GM12878 (cell line): ENCODE measurements around the gene GTF2F2. TPM values are rescaled to one million over a fixed set of nuclear protein-coding genes. Genes with fewer than 3 reads are reported as not detected.
A peak's percentile ranks its signal among the peaks of the same experiment; 100 is the strongest.

Source experiments
- ATAC-seq: fragments of 200-7000 bp; cut with Tn5 transposase; 3 replicates; pipeline ENCODE4 v1.9.1; 2020; ENCODE audit warnings: mild to moderate bottlenecking, moderate library complexity
- BruUV-seq: library from RNA; stranded (reverse); fragments of 400-500 nt; replicated peaks from 2 replicates; lab custom pipeline; 2021; lab: Mats Ljungman, UMichigan
- CTCF ChIA-PET: fragments of 300-600 bp; sonication (Branson Sonifier 250); formaldehyde crosslinking; extraction: SDS; loops from one replicate; lab custom pipeline; 2021; ENCODE audit warnings: inconsistent platforms; lab: Yijun Ruan, JAX
- POLR2A ChIA-PET: fragments of 350-600 bp; formaldehyde crosslinking; extraction: SDS; loops from one replicate; lab custom pipeline; 2021; ENCODE audit warnings: inconsistent platforms; lab: Charles Lee
- RAD21 ChIA-PET: fragments of 300-600 bp; sonication (Branson Sonifier 250); formaldehyde crosslinking; loops from one replicate; lab custom pipeline; 2023; ENCODE audit warnings: antibody characterized with exemption; ENCODE audit not compliant: unreplicated experiment; lab: Charles Lee
- SMC1A ChIA-PET: fragments of 300-600 bp; sonication (Branson Sonifier 250); formaldehyde crosslinking; loops from one replicate; lab custom pipeline; 2023; ENCODE audit not compliant: unreplicated experiment, uncharacterized antibody; lab: Charles Lee
- DNase-seq: peaks from one replicate; pipeline ENCODE4 v3.0.0-alpha.2; 2011; ENCODE audit warnings: low read depth, low spot score
- FAIRE-seq: peaks from 3 replicates; lab custom pipeline; 2011; peaks lifted over from hg19 to GRCh38; lab: Jason Lieb, UNC
- H2AFZ ChIP-seq: 2 replicates; pipeline ENCODE4 v1.6.0; 2011; ENCODE audit warnings: low read depth, low read length, control low read depth; ENCODE audit not compliant: control insufficient read depth
- H3K27ac ChIP-seq: 2 replicates; pipeline ENCODE4 v1.5.1; 2011; ENCODE audit warnings: control low read depth; ENCODE audit not compliant: control insufficient read depth, insufficient read depth
- H3K27me3 ChIP-seq, 2 experiments: replicated peaks in 1 of 2; 2 replicates each; pipeline versions ENCODE4 v1.6.0 to v1.6.1; 2011; ENCODE audit warnings: low read length in 1 of 2; ENCODE audit not compliant: control insufficient read depth in 2 of 2, insufficient read depth in 2 of 2
- H3K36me3 ChIP-seq, 2 experiments: 2 replicates each; pipeline ENCODE4 v1.5.1; 2011; ENCODE audit warnings: low read length in 1 of 2; ENCODE audit not compliant: control insufficient read depth in 2 of 2, insufficient read depth in 2 of 2
- H3K4me1 ChIP-seq: 2 replicates; pipeline ENCODE4 v1.6.1; 2011; ENCODE audit warnings: mild to moderate bottlenecking, low read length, moderate library complexity, mixed read lengths; ENCODE audit not compliant: control insufficient read depth, insufficient read depth
- H3K4me2 ChIP-seq: 2 replicates; pipeline ENCODE4 v1.6.0; 2011; ENCODE audit warnings: control low read depth; ENCODE audit not compliant: control insufficient read depth, insufficient read depth
- H3K4me3 ChIP-seq: fragments of 200-600 bp; sonication (generic); 2 replicates; pipeline ENCODE4 v1.5.1; 2016
- H3K79me2 ChIP-seq: 2 replicates; pipeline ENCODE4 v1.6.0; 2011; ENCODE audit warnings: low read length; ENCODE audit not compliant: control insufficient read depth, insufficient read depth
- H3K9ac ChIP-seq: 2 replicates; pipeline ENCODE4 v1.8.0; 2011; ENCODE audit warnings: low read length, control low read depth, mixed read lengths; ENCODE audit not compliant: control insufficient read depth, insufficient read depth
- H3K9me3 ChIP-seq: replicated peaks from 3 replicates; pipeline ENCODE4 v1.5.1; 2011; ENCODE audit warnings: mild to moderate bottlenecking, low read length; ENCODE audit not compliant: control insufficient read depth, insufficient read depth
- H4K20me1 ChIP-seq: 2 replicates; pipeline ENCODE4 v1.6.0; 2011; ENCODE audit not compliant: control insufficient read depth, insufficient read depth
- ATF7 ChIP-seq: fragments of 450-650 bp; IDR thresholded peaks from 2 replicates; pipeline ENCODE4 v1.6.1; 2016; ENCODE audit warnings: low read depth, mild to moderate bottlenecking
- BRCA1 ChIP-seq: IDR thresholded peaks from 2 replicates; pipeline ENCODE4 v1.6.1; 2011; ENCODE audit warnings: low read depth, low read length, improper control_type of control experiment
- ELK1 ChIP-seq: IDR thresholded peaks from 2 replicates; pipeline ENCODE4 v1.6.1; 2012; ENCODE audit warnings: low read depth, low read length, improper control_type of control experiment
- MEF2B ChIP-seq: fragments of 450-650 bp; IDR thresholded peaks from 2 replicates; pipeline ENCODE4 v1.6.1; 2018; ENCODE audit warnings: mild to moderate bottlenecking, moderate library complexity; ENCODE audit not compliant: partially characterized antibody, poor library complexity, severe bottlenecking
- MLLT1 ChIP-seq: fragments of 450-650 bp; IDR thresholded peaks from 2 replicates; pipeline ENCODE4 v1.6.1; 2016; ENCODE audit warnings: mild to moderate bottlenecking
- RAD21 ChIP-seq: IDR thresholded peaks from 2 replicates; pipeline ENCODE4 v1.6.1; 2011; ENCODE audit warnings: mild to moderate bottlenecking, low read depth, low read length, moderate library complexity; ENCODE audit not compliant: insufficient read depth
- ZNF622 ChIP-seq: fragments of 450-650 bp; IDR thresholded peaks from 2 replicates; pipeline ENCODE4 v1.6.1; 2017; ENCODE audit warnings: mild to moderate bottlenecking, inconsistent platforms
- WGBS: methylation state at CpG from one replicate; pipeline ENCODE4 v1.1.6; 2016; ENCODE audit warnings: low lambda C conversion rate; ENCODE audit not compliant: insufficient replicate concordance, insufficient coverage; ENCODE audit errors: missing lambda C conversion rate; 5-methylcytosine and 5-hydroxymethylcytosine counted together
- in situ Hi-C: fragments of 300-500 bp; cut with MboI; formaldehyde crosslinking; loops from 9 replicates; pipeline ENCODE4 v1.14.3; 2018; ENCODE audit warnings: mixed read lengths
- intact Hi-C: fragments of 100-400 bp; cut with micrococcal nuclease; formaldehyde crosslinking; loops from one replicate; pipeline ENCODE4 v1.14.2; 2022; ENCODE audit not compliant: unreplicated experiment
- polyA plus RNA-seq, 11 experiments: library from polyadenylated mRNA; depleted of rRNA in 4 of 11; unstranded in 6 of 11; stranded (reverse) in 5 of 11; fragments of >200 nt; fragmentation: Nextera tagmentation in 4 of 11; fragmentation: Illumina TruSeq in 1 of 11; extraction: Ambion mirVana in 4 of 11; extraction: Trizol in 1 of 11; gene quantifications; 1 replicate in 1 of 11; 2 replicates in 10 of 11; pipeline versions ENCODE4 v1.2.1 to v1.2.3, GENCODE V29; 2011 to 2016; ENCODE audit warnings: inconsistent platforms in 2 of 11, missing spikeins in 2 of 11, low read depth in 1 of 11
- total RNA-seq, 4 experiments: library from RNA; depleted of rRNA in 3 of 4; stranded (reverse); fragments of >200 nt in 3 of 4; fragmentation: Illumina TruSeq in 1 of 4; extraction: Trizol in 1 of 4; gene quantifications; 2 replicates each; pipeline versions ENCODE4 v1.2.1 to v1.2.3, GENCODE V29; 2013 to 2021
- TF ChIP-seq, protein P1 (sequence below): fragments of 450-650 bp; IDR thresholded peaks from 2 replicates; pipeline ENCODE4 v1.6.1; 2017; ENCODE audit warnings: mild to moderate bottlenecking, moderate library complexity
- TF ChIP-seq, protein P2 (sequence below): fragments of 450-650 bp; IDR thresholded peaks from 2 replicates; pipeline ENCODE4 v1.6.1; 2017; ENCODE audit warnings: mild to moderate bottlenecking, moderate library complexity

The GTF2F2 gene
- total and polyA plus RNA-seq, 10 of the 15 experiments (the other 5 are each of a cell fraction or from before 2014, with no cell fraction given) = 14.5 to 30.8 (median 22.6) TPM

GRCh38 chr13:45316996-45317395 lies 196.7 kb downstream of the GTF2F2 start (continued):
- TF ChIP-seq, protein P1, sequence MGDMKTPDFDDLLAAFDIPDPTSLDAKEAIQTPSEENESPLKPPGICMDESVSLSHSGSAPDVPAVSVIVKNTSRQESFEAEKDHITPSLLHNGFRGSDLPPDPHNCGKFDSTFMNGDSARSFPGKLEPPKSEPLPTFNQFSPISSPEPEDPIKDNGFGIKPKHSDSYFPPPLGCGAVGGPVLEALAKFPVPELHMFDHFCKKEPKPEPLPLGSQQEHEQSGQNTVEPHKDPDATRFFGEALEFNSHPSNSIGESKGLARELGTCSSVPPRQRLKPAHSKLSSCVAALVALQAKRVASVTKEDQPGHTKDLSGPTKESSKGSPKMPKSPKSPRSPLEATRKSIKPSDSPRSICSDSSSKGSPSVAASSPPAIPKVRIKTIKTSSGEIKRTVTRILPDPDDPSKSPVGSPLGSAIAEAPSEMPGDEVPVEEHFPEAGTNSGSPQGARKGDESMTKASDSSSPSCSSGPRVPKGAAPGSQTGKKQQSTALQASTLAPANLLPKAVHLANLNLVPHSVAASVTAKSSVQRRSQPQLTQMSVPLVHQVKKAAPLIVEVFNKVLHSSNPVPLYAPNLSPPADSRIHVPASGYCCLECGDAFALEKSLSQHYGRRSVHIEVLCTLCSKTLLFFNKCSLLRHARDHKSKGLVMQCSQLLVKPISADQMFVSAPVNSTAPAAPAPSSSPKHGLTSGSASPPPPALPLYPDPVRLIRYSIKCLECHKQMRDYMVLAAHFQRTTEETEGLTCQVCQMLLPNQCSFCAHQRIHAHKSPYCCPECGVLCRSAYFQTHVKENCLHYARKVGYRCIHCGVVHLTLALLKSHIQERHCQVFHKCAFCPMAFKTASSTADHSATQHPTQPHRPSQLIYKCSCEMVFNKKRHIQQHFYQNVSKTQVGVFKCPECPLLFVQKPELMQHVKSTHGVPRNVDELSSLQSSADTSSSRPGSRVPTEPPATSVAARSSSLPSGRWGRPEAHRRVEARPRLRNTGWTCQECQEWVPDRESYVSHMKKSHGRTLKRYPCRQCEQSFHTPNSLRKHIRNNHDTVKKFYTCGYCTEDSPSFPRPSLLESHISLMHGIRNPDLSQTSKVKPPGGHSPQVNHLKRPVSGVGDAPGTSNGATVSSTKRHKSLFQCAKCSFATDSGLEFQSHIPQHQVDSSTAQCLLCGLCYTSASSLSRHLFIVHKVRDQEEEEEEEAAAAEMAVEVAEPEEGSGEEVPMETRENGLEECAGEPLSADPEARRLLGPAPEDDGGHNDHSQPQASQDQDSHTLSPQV = peak; percentile 82
- no peak for TF ChIP-seq ATF7
- TF ChIP-seq, all 136 proteins: peak for 2

- WGBS = 77% methylated on average over 4 of the region's 4 CpGs
- Histone ChIP-seq H3K4me1 (no peaks in the 10 kb centered on the region), H3K36me3 (no peaks in the 10 kb centered on the region), H3K27me3 (no peaks in the 10 kb centered on the region), H2AFZ (no peak overlapping the region), H3K4me2 (no peak overlapping the region), H3K9ac (no peak overlapping the region), H3K4me3 (no peak overlapping the region), H3K27ac (no peak overlapping the region), H3K9me3 (no peaks in the 10 kb centered on the region), H3K79me2 (no peaks in the 10 kb centered on the region), H4K20me1 (no peaks in the 10 kb centered on the region)
- no peak for ATAC-seq
- intact Hi-C loops = no loop called here
- ChIA-PET SMC1A (interaction anchor here (1.3 to 1.5 kb wide), 2 partner anchors 9 to 18 kb away, joined by 3 to 4 read pairs; no protein-coding TSS in a partner anchor), CTCF (interaction anchor here (1.0 to 1.1 kb wide), 2 partner anchors 11 to 274 kb away, joined by 3 to 4 read pairs; no protein-coding TSS in a partner anchor), RAD21 (no interaction called here), POLR2A (no interaction called here)
- no TSS peak for BruUV-seq
- FAIRE-seq = no peak
- DNase-seq = no peak
- TF ChIP-seq BRCA1 = no peak
- no peak for TF ChIP-seq ZNF622
- TF ChIP-seq MLLT1 = no peak
- no peak for TF ChIP-seq ELK1
- TF ChIP-seq, protein P2, sequence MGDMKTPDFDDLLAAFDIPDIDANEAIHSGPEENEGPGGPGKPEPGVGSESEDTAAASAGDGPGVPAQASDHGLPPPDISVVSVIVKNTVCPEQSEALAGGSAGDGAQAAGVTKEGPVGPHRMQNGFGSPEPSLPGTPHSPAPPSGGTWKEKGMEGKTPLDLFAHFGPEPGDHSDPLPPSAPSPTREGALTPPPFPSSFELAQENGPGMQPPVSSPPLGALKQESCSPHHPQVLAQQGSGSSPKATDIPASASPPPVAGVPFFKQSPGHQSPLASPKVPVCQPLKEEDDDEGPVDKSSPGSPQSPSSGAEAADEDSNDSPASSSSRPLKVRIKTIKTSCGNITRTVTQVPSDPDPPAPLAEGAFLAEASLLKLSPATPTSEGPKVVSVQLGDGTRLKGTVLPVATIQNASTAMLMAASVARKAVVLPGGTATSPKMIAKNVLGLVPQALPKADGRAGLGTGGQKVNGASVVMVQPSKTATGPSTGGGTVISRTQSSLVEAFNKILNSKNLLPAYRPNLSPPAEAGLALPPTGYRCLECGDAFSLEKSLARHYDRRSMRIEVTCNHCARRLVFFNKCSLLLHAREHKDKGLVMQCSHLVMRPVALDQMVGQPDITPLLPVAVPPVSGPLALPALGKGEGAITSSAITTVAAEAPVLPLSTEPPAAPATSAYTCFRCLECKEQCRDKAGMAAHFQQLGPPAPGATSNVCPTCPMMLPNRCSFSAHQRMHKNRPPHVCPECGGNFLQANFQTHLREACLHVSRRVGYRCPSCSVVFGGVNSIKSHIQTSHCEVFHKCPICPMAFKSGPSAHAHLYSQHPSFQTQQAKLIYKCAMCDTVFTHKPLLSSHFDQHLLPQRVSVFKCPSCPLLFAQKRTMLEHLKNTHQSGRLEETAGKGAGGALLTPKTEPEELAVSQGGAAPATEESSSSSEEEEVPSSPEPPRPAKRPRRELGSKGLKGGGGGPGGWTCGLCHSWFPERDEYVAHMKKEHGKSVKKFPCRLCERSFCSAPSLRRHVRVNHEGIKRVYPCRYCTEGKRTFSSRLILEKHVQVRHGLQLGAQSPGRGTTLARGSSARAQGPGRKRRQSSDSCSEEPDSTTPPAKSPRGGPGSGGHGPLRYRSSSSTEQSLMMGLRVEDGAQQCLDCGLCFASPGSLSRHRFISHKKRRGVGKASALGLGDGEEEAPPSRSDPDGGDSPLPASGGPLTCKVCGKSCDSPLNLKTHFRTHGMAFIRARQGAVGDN = no peak
- TF ChIP-seq RAD21 = no peak
- no peak for TF ChIP-seq MEF2B
- in situ Hi-C loops = loop anchor here (25.0 kb wide), 1 partner anchor 834 kb away; no protein-coding TSS in a partner anchor
These were observed 200.7 kb downstream of the GTF2F2 start for GRCh38 chr13:45320876-45321629.
